ENCODE results near the gene TPM3.
"Not testable (repeated sequence)": the region's sequence is repeated elsewhere in the genome, so short reads cannot be mapped to it uniquely, and the experiment has no call there.

TPM3 gene

DNA sequence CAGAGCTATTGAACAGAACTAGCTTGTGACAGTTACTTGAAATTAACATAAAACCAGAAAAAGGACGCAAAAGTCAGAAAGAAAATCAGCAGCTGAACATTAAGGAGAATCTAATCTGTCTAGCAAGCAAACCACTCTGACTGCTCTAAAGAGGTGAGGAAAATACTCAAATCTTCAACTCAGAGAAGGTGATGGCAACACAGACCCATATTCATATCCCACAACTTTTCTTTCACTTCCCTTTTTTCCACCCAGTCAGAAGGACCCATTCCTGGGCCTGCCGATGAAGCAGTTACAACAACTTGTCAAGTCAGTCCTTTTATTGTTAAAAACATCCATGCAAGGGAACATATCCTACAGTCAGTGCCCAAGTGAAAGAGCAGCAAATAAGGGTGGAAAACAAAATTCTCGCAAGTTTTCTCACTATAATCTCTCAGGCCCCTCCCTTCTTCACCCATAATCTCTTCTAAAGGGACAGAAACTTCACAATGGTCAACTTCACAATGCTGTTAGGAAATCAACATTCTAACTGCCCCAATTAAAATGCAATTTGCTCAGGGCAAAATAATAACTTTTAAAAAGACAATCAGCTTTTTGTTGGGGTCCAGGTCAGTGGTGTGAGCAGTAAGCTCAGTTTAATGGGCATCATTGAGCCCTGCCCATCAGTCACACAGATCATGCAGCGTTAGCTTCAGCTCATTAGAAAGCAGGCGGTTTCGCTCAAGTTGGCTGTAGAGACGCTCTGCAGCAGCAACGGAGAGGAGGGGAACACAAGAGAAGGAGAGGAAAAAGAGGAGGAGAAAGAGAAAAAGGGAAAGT, 33.4 kb downstream of the TPM3 start:
- DNase-seq = no peak

DNA sequence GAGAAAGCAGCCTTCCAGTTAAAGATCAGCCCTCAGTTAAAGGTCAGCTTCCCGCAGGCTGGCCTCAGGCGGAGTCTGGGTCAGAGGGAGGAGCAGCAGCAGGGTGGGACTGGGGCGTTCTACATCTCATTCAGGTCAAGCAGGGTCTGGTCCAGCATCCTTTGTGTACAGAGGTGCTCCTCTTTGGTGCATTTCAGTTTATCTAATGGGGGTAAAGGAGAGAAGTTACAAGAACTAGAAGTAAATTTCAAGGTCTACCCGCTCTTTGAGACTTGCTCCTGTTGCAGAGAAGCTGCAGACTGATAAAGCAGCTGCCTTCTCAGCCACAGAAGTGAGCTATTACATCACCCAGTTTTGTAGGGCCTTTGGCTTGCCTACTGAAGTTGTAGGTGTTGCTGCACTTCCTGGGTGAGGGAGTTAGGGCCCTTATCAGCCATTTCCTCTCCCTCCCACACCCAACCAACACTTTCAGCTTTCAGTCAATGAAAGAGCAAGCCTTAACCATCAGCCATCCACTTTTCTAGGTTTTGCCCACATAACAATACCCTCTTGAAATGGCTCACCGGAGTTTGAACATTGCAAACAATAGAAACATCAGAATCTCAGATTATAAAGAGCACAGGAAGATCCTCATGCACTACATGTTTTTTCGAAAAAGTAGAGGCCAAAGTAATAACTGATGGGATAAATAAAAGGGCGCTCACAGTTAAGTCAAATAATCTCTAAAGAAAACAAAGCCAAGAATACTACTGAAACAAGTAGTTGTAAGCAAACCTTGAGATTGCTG, 34.2 kb downstream of the TPM3 start:
- DNase-seq = no peak

DNA sequence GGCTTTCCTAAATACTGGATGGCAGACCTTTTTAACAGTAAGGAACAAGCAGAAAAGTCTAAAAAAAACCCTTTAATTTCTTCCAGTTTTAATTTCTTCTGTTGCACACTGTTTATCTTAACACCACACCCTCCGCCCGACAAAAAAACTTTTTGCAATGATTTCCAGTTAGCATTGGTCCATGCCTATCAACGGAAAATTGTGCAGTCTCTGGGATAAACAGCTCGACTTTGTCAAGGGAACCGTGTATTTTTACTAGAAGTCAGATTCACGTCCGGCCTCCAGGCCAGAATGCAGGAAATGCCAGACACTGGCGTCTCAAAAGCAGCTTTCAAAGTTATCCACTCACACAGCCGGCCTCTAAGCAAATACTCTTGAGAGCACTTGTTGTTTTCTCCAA, 36.6 kb downstream of the TPM3 start:
- no peak for DNase-seq

DNA sequence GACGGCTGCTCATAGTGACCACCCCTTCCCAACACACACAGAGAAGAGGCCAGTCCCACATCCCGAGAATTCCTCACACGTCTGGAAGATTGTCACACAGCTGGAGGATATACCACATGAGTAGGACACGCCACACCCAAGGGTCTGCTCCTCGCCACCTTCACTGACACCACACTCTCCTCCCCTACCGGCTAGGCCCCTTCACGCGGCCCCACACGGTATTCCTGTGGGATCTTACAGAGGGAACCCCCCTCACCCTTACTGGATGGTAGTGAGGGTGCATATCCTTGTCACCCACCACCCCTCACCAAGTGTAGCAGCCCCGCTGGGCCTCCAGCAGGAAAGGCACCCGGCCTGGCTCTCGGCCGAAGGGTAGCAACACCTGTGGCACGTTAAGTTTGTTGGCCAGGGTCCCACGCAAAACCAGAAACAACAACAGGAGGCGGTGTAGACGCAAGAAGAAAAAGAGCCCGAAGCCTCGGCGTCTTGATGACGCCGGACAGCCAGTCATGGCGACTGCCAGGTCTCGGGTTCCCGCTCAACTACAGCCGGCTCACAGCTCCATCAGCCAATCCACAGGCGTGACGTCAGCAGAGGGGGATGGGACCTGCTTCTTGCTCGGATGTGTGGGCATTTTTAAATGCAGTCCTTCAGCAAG, 37.2 kb downstream of the TPM3 start, which contains the start of gene NUP210L:
Gene NUP210L (minus strand): TSS at position 540 of the 658 bp plus-strand sequence.
- no peak for DNase-seq

DNA sequence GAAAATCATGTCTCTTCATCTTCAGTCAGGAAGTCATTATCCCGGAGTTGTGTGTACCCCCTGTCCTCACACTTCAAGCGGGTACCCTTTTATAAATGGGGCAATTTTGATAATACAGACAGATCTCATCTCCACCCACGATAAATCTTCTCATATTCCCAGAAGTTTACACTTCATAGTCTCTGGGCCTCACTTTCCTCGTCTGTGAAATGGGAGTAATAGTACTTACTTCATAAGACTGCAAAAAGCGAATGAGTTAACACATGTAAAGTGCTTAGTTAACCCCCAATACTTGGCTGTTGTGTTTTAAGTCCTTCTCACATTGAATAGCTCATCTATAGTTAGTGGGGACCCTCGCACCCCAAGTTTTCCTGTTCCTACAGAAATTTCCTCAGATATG, 37.8 kb downstream of the TPM3 start:
- no peak for DNase-seq

DNA sequence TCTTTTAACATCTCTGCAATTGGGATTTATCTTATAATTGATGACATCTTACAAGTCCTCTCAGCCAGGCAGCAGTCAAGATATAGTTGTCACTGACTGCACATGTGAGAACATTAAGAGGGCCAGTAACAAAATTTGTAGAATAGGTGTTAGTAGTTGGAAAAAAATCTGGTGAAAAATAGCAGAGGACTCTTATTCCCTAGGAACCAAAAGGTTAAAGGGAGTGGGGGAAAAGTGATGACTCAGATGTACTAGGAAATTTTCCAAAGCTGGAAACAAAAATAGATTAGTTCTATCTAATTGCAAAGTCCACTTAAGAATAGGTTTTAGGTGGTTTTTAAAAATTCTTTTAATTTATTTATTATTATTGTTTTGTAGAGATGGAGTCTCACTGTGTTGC, 40.6 kb downstream of the TPM3 start:
- DNase-seq = no peak

DNA sequence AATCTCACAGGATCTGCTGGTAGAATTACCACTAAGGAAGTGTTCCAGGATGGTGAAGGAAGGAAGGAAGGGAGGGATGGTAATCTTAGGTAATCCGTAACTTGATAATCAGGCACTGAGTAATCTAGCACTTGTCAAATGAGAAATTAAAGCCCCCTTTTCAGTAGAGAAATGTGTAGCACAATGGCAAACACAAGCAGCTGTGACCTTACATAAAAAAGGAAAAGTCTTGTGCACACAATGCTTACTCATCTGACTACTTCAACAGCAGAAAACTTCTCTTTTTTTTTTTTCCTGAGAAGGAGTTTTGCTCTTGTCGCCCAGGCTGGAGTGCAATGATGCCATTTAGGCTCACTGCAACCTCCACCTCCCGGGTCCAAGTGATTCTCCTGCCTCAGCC, 43.1 kb downstream of the TPM3 start:
- no peak for DNase-seq

DNA sequence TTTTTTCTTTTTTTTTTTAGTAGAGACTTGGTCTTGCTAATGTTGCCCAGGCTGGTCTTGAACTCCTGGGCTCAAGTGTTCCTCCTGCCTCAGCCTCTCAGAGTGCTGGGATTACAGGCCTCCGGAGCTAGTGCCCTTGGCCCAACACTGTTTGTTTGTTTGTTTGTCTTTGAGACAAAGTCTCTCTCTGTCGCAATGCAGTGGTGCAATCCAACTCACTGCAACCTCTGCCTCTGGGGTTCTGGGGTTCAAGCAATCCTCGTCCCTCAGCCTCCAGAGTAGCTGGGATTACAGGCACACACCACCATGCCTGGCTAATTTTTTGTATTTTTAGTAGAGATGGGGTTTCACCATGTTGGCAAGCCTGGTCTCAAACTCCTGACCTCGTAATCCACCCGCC, 44.4 kb downstream of the TPM3 start:
- not testable (repeated sequence) for DNase-seq

DNA sequence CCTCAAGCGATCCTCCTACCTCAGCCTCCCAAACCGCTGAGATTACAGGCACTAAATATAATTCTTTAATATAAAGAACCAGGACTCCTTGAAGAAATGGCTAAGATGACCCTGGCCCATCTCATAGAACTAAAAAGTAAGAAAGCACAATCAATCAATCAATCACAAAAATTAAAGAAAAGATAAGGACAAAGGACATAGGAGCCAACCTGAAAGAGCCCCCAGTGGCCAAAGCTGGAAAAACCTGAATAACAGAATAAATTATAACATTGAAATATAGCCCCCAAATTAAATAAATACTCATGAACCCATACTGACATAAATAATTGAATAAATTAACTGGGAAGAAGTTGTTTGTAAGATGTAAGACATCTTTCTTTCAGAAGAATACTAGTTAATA, 45.9 kb downstream of the TPM3 start:
- no peak for DNase-seq

DNA sequence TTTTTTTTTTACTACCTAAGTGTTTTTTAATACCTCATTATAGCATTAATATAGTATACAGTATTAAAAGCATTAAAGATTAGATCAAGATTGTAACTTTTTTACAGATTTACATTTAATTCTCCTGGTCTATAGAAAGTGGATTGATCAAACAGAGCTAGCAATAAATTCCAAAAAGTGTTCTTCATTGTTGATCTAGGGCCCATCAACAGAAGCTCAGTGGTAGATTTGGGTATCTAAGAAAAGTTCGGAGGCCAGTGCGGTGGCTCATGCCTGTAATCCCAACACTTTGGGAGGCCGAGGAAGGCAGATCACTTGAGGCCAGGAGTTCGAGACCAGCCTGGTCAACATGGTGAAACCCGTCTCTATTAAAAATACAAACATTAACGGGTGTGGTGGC, 49.5 kb downstream of the TPM3 start:
- DNase-seq = no peak

DNA sequence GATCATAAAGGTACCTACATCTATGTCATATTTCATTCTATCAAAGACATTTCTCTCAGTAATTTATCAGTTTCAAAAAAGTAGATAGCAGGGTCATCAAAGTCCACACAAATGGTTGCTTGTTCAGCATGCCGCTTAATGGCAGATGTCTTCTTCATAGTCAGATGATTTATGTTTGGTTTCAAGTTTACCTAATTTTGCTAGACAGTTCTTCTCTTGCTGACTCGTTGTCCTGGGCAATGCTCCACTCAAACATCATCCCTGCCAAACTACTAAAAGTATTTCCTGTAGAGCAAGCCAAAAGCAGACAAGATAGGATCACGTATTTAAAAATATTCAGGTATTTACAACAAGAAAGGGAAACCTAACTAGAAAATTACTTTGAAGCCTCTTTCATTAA, 50.7 kb downstream of the TPM3 start:
- no peak for DNase-seq

DNA sequence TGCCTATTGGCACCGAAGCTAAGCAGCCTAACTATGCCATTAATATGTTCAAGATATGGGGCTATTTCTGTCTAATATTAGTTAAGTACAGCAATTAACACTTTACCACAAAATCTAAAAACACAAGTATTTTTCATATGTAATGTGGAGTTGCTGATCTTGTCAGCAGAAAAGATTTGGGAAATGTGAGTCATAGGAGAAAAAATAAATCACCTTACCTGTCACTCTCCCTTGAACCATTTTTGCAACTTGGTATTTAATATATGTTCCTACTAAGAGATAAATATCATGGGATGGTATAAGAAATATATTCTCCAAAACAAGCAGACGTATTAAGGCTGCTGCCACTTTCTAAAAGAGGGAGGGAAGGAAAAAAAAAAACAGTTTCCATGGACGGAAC, 54.0 kb downstream of the TPM3 start:
- no peak for DNase-seq

DNA sequence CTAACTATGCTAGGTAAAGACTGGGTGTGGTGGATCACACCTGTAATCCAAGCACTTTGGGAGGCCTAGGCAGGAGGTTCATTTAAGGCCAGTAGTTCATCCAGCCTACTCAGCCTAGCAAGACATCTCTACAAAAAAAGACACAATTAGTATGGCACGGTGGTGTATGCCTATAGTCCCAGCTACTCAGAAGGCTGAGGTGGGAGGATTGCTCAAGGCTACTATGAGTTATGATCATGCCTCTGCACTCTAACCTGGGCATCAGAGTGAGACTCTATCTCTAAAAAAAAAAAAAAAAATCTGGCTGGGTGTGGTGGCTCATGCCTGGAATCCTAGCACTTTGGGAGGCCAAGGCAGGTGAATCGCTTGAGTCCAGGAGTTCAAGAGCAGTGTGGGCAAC, 58.6 kb downstream of the TPM3 start:
- DNase-seq = no peak

DNA sequence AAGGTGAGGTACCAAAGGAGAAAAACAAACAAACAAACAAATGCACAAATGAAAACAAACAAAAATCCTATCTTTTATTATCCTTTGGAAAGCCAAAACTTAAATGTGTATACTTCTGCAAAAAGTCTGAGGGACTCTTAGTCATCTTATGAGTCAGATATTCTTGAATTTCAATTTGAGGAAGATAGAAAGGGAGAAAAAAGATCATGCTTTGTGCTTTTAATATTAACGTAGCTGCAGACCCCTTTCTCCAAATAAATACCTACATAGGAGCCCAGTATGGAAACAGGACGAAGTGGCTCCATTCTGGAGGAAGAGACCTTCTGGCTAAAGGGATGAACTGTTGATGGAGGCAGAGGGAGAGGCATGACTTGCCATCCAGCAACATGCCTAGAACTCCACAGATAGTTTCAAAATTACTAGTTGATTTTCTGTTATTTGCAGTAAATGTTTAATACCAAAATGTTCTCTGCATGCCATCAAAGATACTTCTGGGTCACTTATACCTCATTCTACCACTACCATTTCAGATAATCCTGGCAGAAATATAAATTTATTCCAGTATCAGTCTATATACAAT, 62.4 kb downstream of the TPM3 start:
- DNase-seq = no peak

DNA sequence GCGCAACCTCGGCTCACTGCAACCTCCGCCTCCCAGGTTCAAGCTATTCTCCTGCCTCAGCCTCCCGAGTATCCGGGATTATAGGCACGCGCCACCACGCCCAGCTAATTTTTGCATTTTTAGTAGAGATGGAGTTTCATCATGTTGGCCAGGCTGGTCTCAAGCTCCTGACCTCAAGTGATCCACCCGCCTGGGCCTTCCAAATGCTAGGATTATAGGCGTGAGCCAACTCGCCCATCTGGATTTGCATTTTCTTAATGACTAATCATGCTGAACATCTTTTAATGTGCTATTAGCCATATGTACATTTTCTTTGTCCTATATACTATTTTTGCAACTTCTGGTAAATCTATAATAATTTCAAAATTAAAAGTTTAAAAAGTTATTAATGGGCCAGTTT, 68.7 kb downstream of the TPM3 start:
- not testable (repeated sequence) for DNase-seq

DNA sequence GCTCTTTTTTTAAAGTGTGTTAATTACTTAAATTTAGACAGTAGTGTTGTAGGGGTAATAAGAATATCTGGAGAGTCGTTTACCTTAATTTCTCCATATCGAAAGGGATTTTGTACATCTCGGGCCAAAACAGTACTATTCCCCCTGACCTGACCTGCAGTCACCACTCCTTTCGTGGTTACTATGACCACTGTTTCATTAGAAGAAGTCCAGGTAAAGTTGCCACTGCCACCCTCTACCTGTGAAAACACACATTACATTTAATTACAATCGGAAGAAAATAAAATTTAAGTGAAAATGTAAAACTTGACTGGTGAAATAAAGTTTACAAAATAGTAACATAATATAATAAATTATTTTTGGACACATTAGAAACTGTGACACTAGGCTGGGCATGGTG, 74.3 kb downstream of the TPM3 start:
- DNase-seq = no peak

DNA sequence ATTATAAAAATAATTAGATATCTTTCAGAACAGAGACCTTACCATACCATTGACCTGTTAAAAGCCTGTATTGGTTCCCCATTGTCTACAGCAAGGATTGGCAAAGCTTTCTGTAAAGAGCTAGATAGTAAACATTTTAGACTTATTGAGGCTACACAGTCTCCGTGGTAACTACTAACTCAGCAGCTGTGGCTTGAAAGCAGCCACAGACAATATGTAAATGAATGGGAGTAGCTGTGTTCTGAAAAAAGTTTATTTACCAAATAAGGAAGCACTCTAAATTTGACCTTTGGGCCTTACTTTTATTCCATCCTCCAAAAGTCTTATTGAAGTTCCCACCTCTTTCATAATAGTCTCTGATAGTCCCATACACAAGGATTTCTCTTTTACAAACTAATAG, 76.7 kb downstream of the TPM3 start:
- DNase-seq = no peak

Measured in T1000 (cell line).